ENCODE results near the gene VTI1B. TPM values are rescaled to one million over a fixed set of nuclear protein-coding genes. Genes with fewer than 3 reads are reported as not detected.

VTI1B gene
- total and polyA plus RNA-seq, 2 donors (not counting 1 experiment from before 2014, with no cell fraction given), result 19.5 to 58.8 TPM

DNA sequence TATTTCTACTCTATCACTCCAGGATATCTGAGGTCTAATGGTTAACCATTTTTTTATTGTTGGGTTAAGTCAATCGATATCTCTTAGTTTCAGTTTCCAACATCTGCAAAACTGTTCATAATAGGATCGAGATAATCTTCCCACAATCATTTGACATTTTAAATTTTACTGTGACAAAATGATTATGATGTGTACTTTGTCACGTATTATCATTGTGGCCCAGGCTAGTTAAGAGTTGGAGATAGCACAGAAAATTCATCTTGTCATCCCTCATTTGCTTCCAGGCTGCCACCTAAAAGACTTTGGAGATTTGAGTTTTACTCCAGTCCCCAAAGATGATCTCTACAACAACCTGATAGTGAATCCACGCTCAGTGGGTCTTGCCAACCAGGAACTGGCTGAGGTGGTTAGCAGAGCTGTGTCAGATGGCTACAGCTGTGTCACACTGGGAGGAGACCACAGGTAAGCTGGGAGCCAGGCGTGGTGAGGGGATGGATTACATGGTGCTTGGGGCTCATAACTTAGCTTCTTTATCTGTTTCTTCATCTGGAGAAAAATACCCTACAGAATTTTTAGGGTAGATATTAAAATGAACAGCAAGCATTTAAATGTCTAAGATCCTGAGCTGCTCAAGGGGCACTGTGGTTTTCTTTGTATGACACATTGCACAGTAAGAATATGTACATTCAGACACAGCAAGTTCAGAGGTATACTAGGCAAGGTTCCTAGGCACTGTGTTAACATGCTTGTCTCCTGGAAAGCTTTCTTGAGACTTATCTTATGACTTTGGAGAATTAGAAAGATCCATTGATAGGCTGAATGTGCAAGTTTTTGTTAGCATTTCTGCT is 32.3 kb downstream of the VTI1B start:
- H3K4me3 Mint-ChIP-seq, result no peak overlapping the region
- TF ChIP-seq, protein P1, sequence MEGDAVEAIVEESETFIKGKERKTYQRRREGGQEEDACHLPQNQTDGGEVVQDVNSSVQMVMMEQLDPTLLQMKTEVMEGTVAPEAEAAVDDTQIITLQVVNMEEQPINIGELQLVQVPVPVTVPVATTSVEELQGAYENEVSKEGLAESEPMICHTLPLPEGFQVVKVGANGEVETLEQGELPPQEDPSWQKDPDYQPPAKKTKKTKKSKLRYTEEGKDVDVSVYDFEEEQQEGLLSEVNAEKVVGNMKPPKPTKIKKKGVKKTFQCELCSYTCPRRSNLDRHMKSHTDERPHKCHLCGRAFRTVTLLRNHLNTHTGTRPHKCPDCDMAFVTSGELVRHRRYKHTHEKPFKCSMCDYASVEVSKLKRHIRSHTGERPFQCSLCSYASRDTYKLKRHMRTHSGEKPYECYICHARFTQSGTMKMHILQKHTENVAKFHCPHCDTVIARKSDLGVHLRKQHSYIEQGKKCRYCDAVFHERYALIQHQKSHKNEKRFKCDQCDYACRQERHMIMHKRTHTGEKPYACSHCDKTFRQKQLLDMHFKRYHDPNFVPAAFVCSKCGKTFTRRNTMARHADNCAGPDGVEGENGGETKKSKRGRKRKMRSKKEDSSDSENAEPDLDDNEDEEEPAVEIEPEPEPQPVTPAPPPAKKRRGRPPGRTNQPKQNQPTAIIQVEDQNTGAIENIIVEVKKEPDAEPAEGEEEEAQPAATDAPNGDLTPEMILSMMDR (IDR thresholded peaks at IDR 0.05), result no peak
- TF ChIP-seq EZH2 (IDR thresholded peaks at IDR 0.05; ENCODE audit: borderline replicate concordance, insufficient read depth, low read depth, low read length, poor library complexity, severe bottlenecking), result no peak
- H3K27ac Mint-ChIP-seq, result no peak overlapping the region
- no peaks in the 10 kb centered on the region for H3K4me1 ChIP-seq (ENCODE audit: control insufficient read depth in 2 of 2, insufficient read depth in 2 of 2, low read length in 2 of 2)
- no peaks in the 10 kb centered on the region for H3K79me2 ChIP-seq (ENCODE audit: control insufficient read depth, insufficient read depth, low read length)
- ChIA-PET CTCF (interaction anchor here (1.1 to 1.5 kb wide), 3 partner anchors 11 to 71 kb away, joined by 3 to 4 read pairs (median 3); partner anchors contain the start of gene PIGH), POLR2A (no interaction called here)
- DNase-seq, result no peak
- no peak overlapping the region for H3K9ac ChIP-seq (ENCODE audit: low read length)
- H3K36me3 ChIP-seq (replicated peaks in 1 of 2; ENCODE audit: control extremely low read depth in 1 of 2, control insufficient read depth in 1 of 2, extremely low read depth in 1 of 2, insufficient read depth in 2 of 2, low read length in 1 of 2), result peaks cover 0 to 3% of the 10 kb centered on the region in 2 experiments
- H3K27me3 Mint-ChIP-seq, result no peaks in the 10 kb centered on the region
- no peaks in the 10 kb centered on the region for H3K27me3 ChIP-seq (replicated peaks in 1 of 4; ENCODE audit: control extremely low read depth in 1 of 4, control insufficient read depth in 3 of 4, insufficient read depth in 4 of 4, low read length in 3 of 4)
- H3K4me1 Mint-ChIP-seq, result no peaks in the 10 kb centered on the region
- no peaks in the 10 kb centered on the region for H4K20me1 ChIP-seq (ENCODE audit: control insufficient read depth, insufficient read depth, low read length, poor library complexity, severe bottlenecking)
- ATAC-seq (ENCODE audit: low read depth), result no peak
- H3K9me3 ChIP-seq (ENCODE audit: control extremely low read depth in 1 of 3, control insufficient read depth in 2 of 3, insufficient read depth in 1 of 3, low read length in 2 of 3), result no peaks in the 10 kb centered on the region
- no peaks in the 10 kb centered on the region for H3K9me3 Mint-ChIP-seq (ENCODE audit: insufficient read depth)
- no peak overlapping the region for H2AFZ ChIP-seq (ENCODE audit: insufficient read depth, low read depth, low read length, poor library complexity, severe bottlenecking)
- WGBS (ENCODE audit: insufficient coverage), result 100% methylated on average over 1 of the region's 5 CpGs
- intact Hi-C loops (cut with micrococcal nuclease), result no loop called here
- H3K27ac ChIP-seq (ENCODE audit: low read length in 2 of 2), result no peak overlapping the region
- H3K4me2 ChIP-seq (replicated peaks; ENCODE audit: low read depth, low read length, poor library complexity, severe bottlenecking), result no peak overlapping the region
- H3K4me3 ChIP-seq (ENCODE audit: control extremely low read depth in 1 of 5, extremely low read depth in 1 of 5, insufficient read depth in 1 of 5, low read depth in 2 of 5, low read length in 4 of 5), result no peak overlapping the region

DNA sequence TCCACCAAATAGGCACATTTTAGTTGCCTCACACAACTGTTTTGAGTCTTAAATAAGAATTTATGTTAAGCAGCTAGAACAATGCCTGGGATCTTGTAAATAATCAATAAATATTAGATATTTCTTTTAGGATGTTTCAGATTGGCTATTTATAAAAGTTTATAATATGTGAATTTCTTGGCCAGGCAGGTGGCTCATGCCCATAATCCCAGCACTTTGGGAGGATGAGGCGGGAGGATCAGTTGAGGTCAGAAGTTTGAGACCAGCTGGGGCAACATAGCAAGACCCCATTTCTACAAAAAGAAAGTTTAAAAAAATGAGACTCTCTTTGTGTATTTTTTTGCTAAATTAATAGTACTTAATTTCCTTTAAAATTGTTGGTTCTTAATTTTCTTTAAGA is 33.0 kb downstream of the VTI1B start:
- ChIA-PET CTCF (interaction anchor here (1.1 kb wide), 1 partner anchor 41 kb away, joined by 3 read pairs; the partner anchor contains the start of gene PIGH), POLR2A (interaction anchor here (0.7 kb wide), 1 partner anchor 9 kb away, joined by 3 read pairs; no protein-coding TSS in a partner anchor)
- H3K9ac ChIP-seq (ENCODE audit: low read length), result no peak overlapping the region
- Mint-ChIP-seq H3K4me3 (no peak overlapping the region), H3K9me3 (ENCODE audit: insufficient read depth) (no peaks in the 10 kb centered on the region), H3K27ac (no peak overlapping the region), H3K4me1 (no peaks in the 10 kb centered on the region), H3K27me3 (no peaks in the 10 kb centered on the region)
- no peaks in the 10 kb centered on the region for H3K79me2 ChIP-seq (ENCODE audit: control insufficient read depth, insufficient read depth, low read length)
- no peak overlapping the region for H3K27ac ChIP-seq (ENCODE audit: low read length in 2 of 2)
- H2AFZ ChIP-seq (ENCODE audit: insufficient read depth, low read depth, low read length, poor library complexity, severe bottlenecking), result no peak overlapping the region
- H4K20me1 ChIP-seq (ENCODE audit: control insufficient read depth, insufficient read depth, low read length, poor library complexity, severe bottlenecking), result no peaks in the 10 kb centered on the region
- no peaks in the 10 kb centered on the region for H3K4me1 ChIP-seq (ENCODE audit: control insufficient read depth in 2 of 2, insufficient read depth in 2 of 2, low read length in 2 of 2)
- DNase-seq (no peak), ATAC-seq (ENCODE audit: low read depth) (no peak)
- H3K4me2 ChIP-seq (replicated peaks; ENCODE audit: low read depth, low read length, poor library complexity, severe bottlenecking), result no peak overlapping the region
- H3K27me3 ChIP-seq (replicated peaks in 1 of 4; ENCODE audit: control extremely low read depth in 1 of 4, control insufficient read depth in 3 of 4, insufficient read depth in 4 of 4, low read length in 3 of 4), result no peaks in the 10 kb centered on the region
- no CpG with 5 or more reads among the region's 1 CpG for WGBS (ENCODE audit: insufficient coverage)
- no peak overlapping the region for H3K4me3 ChIP-seq (ENCODE audit: control extremely low read depth in 1 of 5, extremely low read depth in 1 of 5, insufficient read depth in 1 of 5, low read depth in 2 of 5, low read length in 4 of 5)
- no peaks in the 10 kb centered on the region for H3K9me3 ChIP-seq (ENCODE audit: control extremely low read depth in 1 of 3, control insufficient read depth in 2 of 3, insufficient read depth in 1 of 3, low read length in 2 of 3)
- intact Hi-C loops (cut with micrococcal nuclease), result no loop called here
- TF ChIP-seq, protein P1 (IDR thresholded peaks at IDR 0.05), result no peak
- peaks cover 0 to 3% of the 10 kb centered on the region in 2 experiments for H3K36me3 ChIP-seq (replicated peaks in 1 of 2; ENCODE audit: control extremely low read depth in 1 of 2, control insufficient read depth in 1 of 2, extremely low read depth in 1 of 2, insufficient read depth in 2 of 2, low read length in 1 of 2)

Data from B cell (primary cell).